Measurements from ENCODE around the gene SMIM14.

SMIM14 gene

GRCh38 chr4:39596971-39597370, 41.7 kb downstream of the SMIM14 start:
- Histone ChIP-seq H3K9ac (no peak overlapping the region), H3K4me3 (no peak overlapping the region), H3K27ac (no peak overlapping the region), H3K27me3 (no peaks in the 10 kb centered on the region), H3K9me3 (replicated peaks in 1 of 11) (peaks cover 0 to 6% (median 0%) of the 10 kb centered on the region in 11 experiments; a peak in 4 of 22 replicates), H4K20me1 (no peaks in the 10 kb centered on the region), H3K4me2 (no peak overlapping the region), H3K36me3 (peaks cover 0 to 32% (median 21%) of the 10 kb centered on the region in 11 experiments; a peak in 18 of 22 replicates), H3K4me1 (no peaks in the 10 kb centered on the region)
- TF ChIP-seq Cebpa-rat (IDR thresholded peaks at IDR 0.05): no peak

- Histone ChIP-seq H3K27ac (no peak overlapping the region), H3K27me3 (no peaks in the 10 kb centered on the region), H3K4me1 (no peaks in the 10 kb centered on the region), H3K9ac (no peak overlapping the region), H3K36me3 (peaks cover 0 to 11% (median 0%) of the 10 kb centered on the region in 11 experiments; a peak in 5 of 22 replicates), H4K20me1 (no peaks in the 10 kb centered on the region; a peak in 1 of 22 replicates), H3K4me3 (no peak overlapping the region), H3K4me2 (no peak overlapping the region), H3K9me3 (replicated peaks in 1 of 11) (peaks cover 0 to 11% (median 3%) of the 10 kb centered on the region in 11 experiments; a peak in 6 of 22 replicates)
- TF ChIP-seq Cebpa-rat (IDR thresholded peaks at IDR 0.05): no peak
These were observed 47.4 kb downstream of the SMIM14 start for GRCh38 chr4:39591290-39591689.

- Histone ChIP-seq H3K4me2 (no peak overlapping the region), H3K27me3 (no peaks in the 10 kb centered on the region), H3K9ac (no peak overlapping the region), H3K36me3 (peaks cover 0 to 11% (median 0%) of the 10 kb centered on the region in 11 experiments; a peak in 4 of 22 replicates), H3K9me3 (replicated peaks in 1 of 11) (peaks cover 0 to 11% (median 0%) of the 10 kb centered on the region in 11 experiments; a peak in 6 of 22 replicates), H3K4me1 (no peaks in the 10 kb centered on the region), H4K20me1 (no peaks in the 10 kb centered on the region; a peak in 1 of 22 replicates), H3K4me3 (no peak overlapping the region), H3K27ac (no peak overlapping the region)
- no peak for TF ChIP-seq Cebpa-rat (IDR thresholded peaks at IDR 0.05)
These were observed 50.8 kb downstream of the SMIM14 start for GRCh38 chr4:39587881-39588280.

GRCh38 chr4:39574946-39575345, 63.7 kb downstream of the SMIM14 start:
- no peak overlapping the region for H3K4me2 ChIP-seq
- no peak for TF ChIP-seq Cebpa-rat (IDR thresholded peaks at IDR 0.05)
- no peaks in the 10 kb centered on the region for H3K4me1 ChIP-seq
- H3K27me3 ChIP-seq: no peaks in the 10 kb centered on the region
- H3K9me3 ChIP-seq (replicated peaks in 1 of 11): no peaks in the 10 kb centered on the region
- no peaks in the 10 kb centered on the region; a peak in 1 of 22 replicates for H4K20me1 ChIP-seq
- H3K27ac ChIP-seq: no peak overlapping the region
- peaks cover 0 to 25% (median 0%) of the 10 kb centered on the region in 11 experiments; a peak in 4 of 22 replicates for H3K36me3 ChIP-seq
- H3K4me3 ChIP-seq: no peak overlapping the region
- H3K9ac ChIP-seq: no peak overlapping the region

- H3K4me1 ChIP-seq: no peaks in the 10 kb centered on the region
- H3K4me2 ChIP-seq: no peak overlapping the region
- TF ChIP-seq Cebpa-rat (IDR thresholded peaks at IDR 0.05): no peak
- no peak overlapping the region for H3K4me3 ChIP-seq
- H3K36me3 ChIP-seq: peaks cover 0 to 32% (median 5%) of the 10 kb centered on the region in 11 experiments; a peak in 10 of 22 replicates
- H3K9me3 ChIP-seq (replicated peaks in 1 of 11): peaks cover 2 to 6% (median 5%) of the 10 kb centered on the region in 11 experiments; a peak in 20 of 22 replicates
- H3K27ac ChIP-seq: no peak overlapping the region
- H4K20me1 ChIP-seq: no peaks in the 10 kb centered on the region; a peak in 1 of 22 replicates
- H3K27me3 ChIP-seq: no peaks in the 10 kb centered on the region
- no peak overlapping the region for H3K9ac ChIP-seq
These were observed 67.2 kb downstream of the SMIM14 start for GRCh38 chr4:39571504-39571903.

- Histone ChIP-seq H3K27ac (no peak overlapping the region), H3K9ac (no peak overlapping the region), H3K4me3 (no peak overlapping the region), H4K20me1 (no peaks in the 10 kb centered on the region; a peak in 1 of 22 replicates), H3K4me2 (no peak overlapping the region), H3K9me3 (replicated peaks in 1 of 11) (peaks cover 7 to 10% (median 9%) of the 10 kb centered on the region in 11 experiments; a peak in 21 of 22 replicates), H3K36me3 (peaks cover 4 to 37% (median 9%) of the 10 kb centered on the region in 11 experiments; a peak in 15 of 22 replicates), H3K27me3 (no peaks in the 10 kb centered on the region), H3K4me1 (no peaks in the 10 kb centered on the region)
- TF ChIP-seq Cebpa-rat (IDR thresholded peaks at IDR 0.05): no peak
These were observed 67.6 kb downstream of the SMIM14 start for GRCh38 chr4:39571054-39571453.

GRCh38 chr4:39569209-39569608, 69.5 kb downstream of the SMIM14 start:
- H3K9ac ChIP-seq: no peak overlapping the region
- no peaks in the 10 kb centered on the region for H3K4me1 ChIP-seq
- H3K36me3 ChIP-seq: peaks cover 19 to 55% (median 28%) of the 10 kb centered on the region in 11 experiments; a peak in 20 of 22 replicates
- peaks cover 13 to 24% (median 20%) of the 10 kb centered on the region in 11 experiments; a peak in 21 of 22 replicates for H3K9me3 ChIP-seq (replicated peaks in 1 of 11)
- H3K4me3 ChIP-seq: no peak overlapping the region
- no peak overlapping the region for H3K27ac ChIP-seq
- H3K4me2 ChIP-seq: no peak overlapping the region
- no peaks in the 10 kb centered on the region for H3K27me3 ChIP-seq
- TF ChIP-seq Cebpa-rat (IDR thresholded peaks at IDR 0.05): no peak
- no peaks in the 10 kb centered on the region; a peak in 1 of 22 replicates for H4K20me1 ChIP-seq

GRCh38 chr4:39568805-39569204, 69.9 kb downstream of the SMIM14 start:
- H3K4me2 ChIP-seq: no peak overlapping the region
- H4K20me1 ChIP-seq: no peaks in the 10 kb centered on the region; a peak in 1 of 22 replicates
- H3K27me3 ChIP-seq: no peaks in the 10 kb centered on the region
- no peak overlapping the region for H3K4me3 ChIP-seq
- H3K36me3 ChIP-seq: peaks cover 19 to 58% (median 32%) of the 10 kb centered on the region in 11 experiments; a peak in 20 of 22 replicates
- no peak for TF ChIP-seq Cebpa-rat (IDR thresholded peaks at IDR 0.05)
- H3K4me1 ChIP-seq: no peaks in the 10 kb centered on the region
- H3K27ac ChIP-seq: no peak overlapping the region
- H3K9ac ChIP-seq: no peak overlapping the region
- peaks cover 13 to 24% (median 20%) of the 10 kb centered on the region in 11 experiments; a peak in 21 of 22 replicates for H3K9me3 ChIP-seq (replicated peaks in 1 of 11)

- H3K27ac ChIP-seq: no peak overlapping the region
- no peaks in the 10 kb centered on the region for H4K20me1 ChIP-seq
- H3K4me1 ChIP-seq: peaks cover 0 to 6% (median 0%) of the 10 kb centered on the region in 10 experiments; a peak in 2 of 20 replicates
- peaks cover 13 to 24% (median 20%) of the 10 kb centered on the region in 11 experiments; a peak in 21 of 22 replicates for H3K9me3 ChIP-seq (replicated peaks in 1 of 11)
- TF ChIP-seq Cebpa-rat (IDR thresholded peaks at IDR 0.05): no peak
- no peaks in the 10 kb centered on the region for H3K27me3 ChIP-seq
- no peak overlapping the region for H3K9ac ChIP-seq
- H3K4me2 ChIP-seq: no peak overlapping the region
- peaks cover 19 to 44% (median 27%) of the 10 kb centered on the region in 11 experiments; a peak in 20 of 22 replicates for H3K36me3 ChIP-seq
- H3K4me3 ChIP-seq: no peak overlapping the region
These were observed 72.6 kb downstream of the SMIM14 start for GRCh38 chr4:39565878-39566600.
